Naive B cell (primary cell): ENCODE data around the gene BTBD9. TPM values are rescaled to one million over a fixed set of nuclear protein-coding genes. Genes with fewer than 3 reads are reported as not detected.

ENCODE experiments used
- ATAC-seq, 2 donors: fragments of 150-1000 bp; cut with Tn5 transposase; 2 replicates each; pipeline ENCODE4 v1.10.0; 2021; ENCODE audit warnings: low read depth in 2 of 2, mild to moderate bottlenecking in 2 of 2, moderate library complexity in 2 of 2
- DNase-seq: peaks from one replicate; pipeline ENCODE4 v3.0.0; 2022
- H3K27ac Mint-ChIP-seq, 6 donors: one replicate each; pipeline ENCODE4 v1.8.0; 2020 to 2022; ENCODE audit warnings: mild to moderate bottlenecking in 6 of 6, mixed read lengths in 6 of 6, moderate library complexity in 5 of 6, inconsistent platforms in 2 of 6
- H3K27me3 Mint-ChIP-seq, 3 donors: one replicate each; pipeline ENCODE4 v1.8.0; 2021 to 2022; ENCODE audit warnings: mixed read lengths in 3 of 3, mild to moderate bottlenecking in 1 of 3
- H3K36me3 Mint-ChIP-seq, 2 donors: one replicate each; pipeline ENCODE4 v1.8.0; 2020 to 2022; ENCODE audit warnings: mixed read lengths in 2 of 2, inconsistent platforms in 1 of 2, mild to moderate bottlenecking in 1 of 2
- H3K4me1 Mint-ChIP-seq, 3 donors: one replicate each; pipeline ENCODE4 v1.8.0; 2020 to 2022; ENCODE audit warnings: mixed read lengths in 3 of 3, inconsistent platforms in 1 of 3, mild to moderate bottlenecking in 1 of 3, moderate library complexity in 1 of 3
- H3K4me3 Mint-ChIP-seq, 8 donors: one replicate each; pipeline ENCODE4 v1.8.0; 2020 to 2022; ENCODE audit warnings: mild to moderate bottlenecking in 8 of 8, mixed read lengths in 8 of 8, moderate library complexity in 8 of 8, inconsistent platforms in 2 of 8
- H3K9me3 Mint-ChIP-seq, 7 donors: one replicate each; pipeline ENCODE4 v1.8.0; 2020 to 2022; ENCODE audit warnings: mixed read lengths in 7 of 7, mild to moderate bottlenecking in 5 of 7, inconsistent platforms in 2 of 7, moderate library complexity in 1 of 7
- polyA plus RNA-seq, 6 donors: library from polyadenylated mRNA; unstranded; fragments of 300-500 nt; fragmentation: Illumina TruSeq; gene quantifications; one replicate each; pipeline ENCODE4 v1.2.3, GENCODE V29; 2021; ENCODE audit warnings: low read depth in 6 of 6

Gene BTBD9
- polyA plus RNA-seq, 6 donors from 2014 or later = 3.5 to 29.1 (median 20.2) TPM

GRCh38 chr6:38187325-38187724 is 452.4 kb downstream of the BTBD9 start:
- Mint-ChIP-seq H3K27me3 (no peaks in the 10 kb centered on the region), H3K27ac (peak overlapping the region in 2 of 6 donors; percentile 70 to 86)
- ATAC-seq = no peak

GRCh38 chr6:38185752-38186151 is 454.0 kb downstream of the BTBD9 start:
- H3K4me1 Mint-ChIP-seq = peaks cover 0 to 6% (median 0%) of the 10 kb centered on the region in 3 donors
- no peak for ATAC-seq
- H3K36me3 Mint-ChIP-seq = peaks cover 8 to 26% of the 10 kb centered on the region in 2 donors
- peak overlapping the region in 1 of 8 donors; percentile 9 for H3K4me3 Mint-ChIP-seq
- DNase-seq = no peak
- peak overlapping the region in 1 of 6 donors; percentile 76 for H3K27ac Mint-ChIP-seq
- no peaks in the 10 kb centered on the region for H3K27me3 Mint-ChIP-seq
- H3K9me3 Mint-ChIP-seq = no peaks in the 10 kb centered on the region

More at GRCh38 chr6:38187325-38187724, 452.4 kb downstream of the BTBD9 start:
- no peak for DNase-seq
- Mint-ChIP-seq H3K4me1 (peaks cover 0 to 6% (median 0%) of the 10 kb centered on the region in 3 donors), H3K36me3 (peaks cover 8 to 38% of the 10 kb centered on the region in 2 donors), H3K4me3 (no peak overlapping the region), H3K9me3 (no peaks in the 10 kb centered on the region)

- peak overlapping the region in 1 of 6 donors; percentile 76 for H3K27ac Mint-ChIP-seq
- H3K4me3 Mint-ChIP-seq = peak overlapping the region in 1 of 8 donors; percentile 10
- no peaks in the 10 kb centered on the region for H3K27me3 Mint-ChIP-seq
Observed at GRCh38 chr6:38185244-38185643, 454.5 kb downstream of the BTBD9 start.

GRCh38 chr6:38184585-38185080 is 455.1 kb downstream of the BTBD9 start:
- H3K4me3 Mint-ChIP-seq = no peak overlapping the region
- H3K27me3 Mint-ChIP-seq = no peaks in the 10 kb centered on the region
- H3K9me3 Mint-ChIP-seq = no peaks in the 10 kb centered on the region
- no peak for DNase-seq
- ATAC-seq = no peak
- H3K4me1 Mint-ChIP-seq = peaks cover 0 to 6% (median under 1%) of the 10 kb centered on the region in 3 donors
- H3K27ac Mint-ChIP-seq = no peak overlapping the region
- peaks cover 8 to 26% of the 10 kb centered on the region in 2 donors for H3K36me3 Mint-ChIP-seq

More at GRCh38 chr6:38185244-38185643, 454.5 kb downstream of the BTBD9 start:
- Mint-ChIP-seq H3K4me1 (peaks cover 0 to 6% (median 0%) of the 10 kb centered on the region in 3 donors), H3K9me3 (no peaks in the 10 kb centered on the region), H3K36me3 (peaks cover 8 to 26% of the 10 kb centered on the region in 2 donors)
- ATAC-seq (no peak), DNase-seq (no peak)

- no peak overlapping the region for H3K4me3 Mint-ChIP-seq
- H3K27me3 Mint-ChIP-seq = no peaks in the 10 kb centered on the region
- peak overlapping the region in 2 of 6 donors; percentile 30 to 32 for H3K27ac Mint-ChIP-seq
- H3K4me1 Mint-ChIP-seq = peaks cover 0 to 6% (median 3%) of the 10 kb centered on the region in 3 donors
- peaks cover 8 to 26% of the 10 kb centered on the region in 2 donors for H3K36me3 Mint-ChIP-seq
- DNase-seq (no peak), ATAC-seq (no peak)
- H3K9me3 Mint-ChIP-seq = no peaks in the 10 kb centered on the region
Observed at GRCh38 chr6:38183856-38184584, 455.7 kb downstream of the BTBD9 start.

GRCh38 chr6:38182426-38182825 is 457.3 kb downstream of the BTBD9 start:
- H3K27me3 Mint-ChIP-seq = no peaks in the 10 kb centered on the region
- ATAC-seq (no peak), DNase-seq (no peak)
- H3K36me3 Mint-ChIP-seq = peaks cover 5 to 16% of the 10 kb centered on the region in 2 donors
- no peak overlapping the region for H3K4me3 Mint-ChIP-seq
- H3K27ac Mint-ChIP-seq = peak overlapping the region in 1 of 6 donors; percentile 69
- H3K9me3 Mint-ChIP-seq = no peaks in the 10 kb centered on the region
- peaks cover 3 to 8% (median 6%) of the 10 kb centered on the region in 3 donors for H3K4me1 Mint-ChIP-seq

- peak overlapping the region in 1 of 6 donors; percentile 64 for H3K27ac Mint-ChIP-seq
- no peak for DNase-seq
Observed at GRCh38 chr6:38180586-38180985, 459.1 kb downstream of the BTBD9 start.

GRCh38 chr6:38179794-38180430 is 459.8 kb downstream of the BTBD9 start:
- Mint-ChIP-seq H3K27ac (no peak overlapping the region), H3K4me1 (peaks cover 3 to 8% (median 6%) of the 10 kb centered on the region in 3 donors), H3K27me3 (no peaks in the 10 kb centered on the region), H3K9me3 (no peaks in the 10 kb centered on the region), H3K4me3 (no peak overlapping the region), H3K36me3 (peaks cover 5 to 10% of the 10 kb centered on the region in 2 donors)
- no peak for ATAC-seq
- no peak for DNase-seq

More at GRCh38 chr6:38180586-38180985, 459.1 kb downstream of the BTBD9 start:
- Mint-ChIP-seq H3K4me3 (no peak overlapping the region), H3K4me1 (peaks cover 3 to 8% (median 6%) of the 10 kb centered on the region in 3 donors), H3K27me3 (no peaks in the 10 kb centered on the region), H3K36me3 (peaks cover 5 to 10% of the 10 kb centered on the region in 2 donors), H3K9me3 (no peaks in the 10 kb centered on the region)
- ATAC-seq = no peak

- DNase-seq = no peak
- no peak for ATAC-seq
- Mint-ChIP-seq H3K36me3 (peaks cover 5 to 8% of the 10 kb centered on the region in 2 donors), H3K27me3 (no peaks in the 10 kb centered on the region), H3K4me3 (no peak overlapping the region), H3K9me3 (no peaks in the 10 kb centered on the region), H3K27ac (peak overlapping the region in 1 of 6 donors; percentile 53), H3K4me1 (peaks cover 3 to 8% (median 6%) of the 10 kb centered on the region in 3 donors)
Observed at GRCh38 chr6:38179300-38179699, 460.4 kb downstream of the BTBD9 start.

- Mint-ChIP-seq H3K9me3 (no peaks in the 10 kb centered on the region), H3K4me1 (peaks cover 3 to 8% (median 6%) of the 10 kb centered on the region in 3 donors), H3K27ac (peak overlapping the region in 3 of 6 donors; percentile 45 to 87 (median 52)), H3K36me3 (peaks cover under 1 to 5% of the 10 kb centered on the region in 2 donors), H3K4me3 (no peak overlapping the region), H3K27me3 (no peaks in the 10 kb centered on the region)
- DNase-seq = no peak
- no peak for ATAC-seq
Observed at GRCh38 chr6:38178584-38178886, 461.2 kb downstream of the BTBD9 start.

GRCh38 chr6:38177882-38178583 is 461.7 kb downstream of the BTBD9 start:
- peaks cover 0 to 5% of the 10 kb centered on the region in 2 donors for H3K36me3 Mint-ChIP-seq
- no peaks in the 10 kb centered on the region for H3K9me3 Mint-ChIP-seq
- no peak overlapping the region for H3K4me3 Mint-ChIP-seq
- no peak for DNase-seq
- ATAC-seq = no peak
- peaks cover 3 to 8% (median 6%) of the 10 kb centered on the region in 3 donors for H3K4me1 Mint-ChIP-seq
- H3K27ac Mint-ChIP-seq = peak overlapping the region in 5 of 6 donors; percentile 45 to 87 (median 57)
- no peaks in the 10 kb centered on the region for H3K27me3 Mint-ChIP-seq

- Mint-ChIP-seq H3K4me3 (no peak overlapping the region), H3K27me3 (no peaks in the 10 kb centered on the region), H3K27ac (peak overlapping the region in 1 of 6 donors; percentile 2), H3K9me3 (no peaks in the 10 kb centered on the region), H3K4me1 (peaks cover 3 to 8% (median 7%) of the 10 kb centered on the region in 3 donors), H3K36me3 (peaks cover 0 to 5% of the 10 kb centered on the region in 2 donors)
- ATAC-seq (no peak), DNase-seq (no peak)
Observed at GRCh38 chr6:38176797-38177751, 462.7 kb downstream of the BTBD9 start.
